ENCODE measurements around the gene KIF1A. TPM values are rescaled to one million over a fixed set of nuclear protein-coding genes. Genes with fewer than 3 reads are reported as not detected.
"Not testable (repeated sequence)": the region's sequence is repeated elsewhere in the genome, so short reads cannot be mapped to it uniquely, and the experiment has no call there.

The KIF1A gene
- total RNA-seq, 1 donor from 2014 or later = not detected

GRCh38 chr2:240687741-240688552, 132.1 kb downstream of the KIF1A start:
- no peak for DNase-seq (ENCODE audit: low spot score)

GRCh38 chr2:240687045-240687740, 132.8 kb downstream of the KIF1A start:
- DNase-seq (ENCODE audit: low spot score) = no peak

GRCh38 chr2:240686460-240686859, 133.6 kb downstream of the KIF1A start:
- no peak for DNase-seq (ENCODE audit: low spot score)

GRCh38 chr2:240685771-240686371, 134.1 kb downstream of the KIF1A start:
- DNase-seq (ENCODE audit: low spot score) = no peak

- DNase-seq (ENCODE audit: low spot score) = not testable (repeated sequence)
These were observed 135.9 kb downstream of the KIF1A start for GRCh38 chr2:240683980-240684728.

GRCh38 chr2:240683329-240683979, 136.6 kb downstream of the KIF1A start:
- not testable (repeated sequence) for DNase-seq (ENCODE audit: low spot score)

GRCh38 chr2:240682431-240683224, 137.4 kb downstream of the KIF1A start, which contains the start of gene AQP12B:
Gene AQP12B (minus strand): TSS chr2:240682885. CDS start chr2:240682837, 48 bp downstream.
- DNase-seq (ENCODE audit: low spot score) = not testable (repeated sequence)

- not testable (repeated sequence) for DNase-seq (ENCODE audit: low spot score)
These were observed 139.8 kb downstream of the KIF1A start for GRCh38 chr2:240680185-240680584.

GRCh38 chr2:240678909-240679308, 141.1 kb downstream of the KIF1A start:
- not testable (repeated sequence) for DNase-seq (ENCODE audit: low spot score)

GRCh38 chr2:240678043-240678442, 142.0 kb downstream of the KIF1A start:
- not testable (repeated sequence) for DNase-seq (ENCODE audit: low spot score)

- not testable (repeated sequence) for DNase-seq (ENCODE audit: low spot score)
These were observed 144.7 kb downstream of the KIF1A start for GRCh38 chr2:240675345-240675744.

- not testable (repeated sequence) for DNase-seq (ENCODE audit: low spot score)
These were observed 145.4 kb downstream of the KIF1A start for GRCh38 chr2:240674461-240675184.

- DNase-seq (ENCODE audit: low spot score) = no peak
These were observed 147.3 kb downstream of the KIF1A start for GRCh38 chr2:240672701-240673190.

GRCh38 chr2:240672076-240672700, 147.8 kb downstream of the KIF1A start:
- DNase-seq (ENCODE audit: low spot score) = no peak

- no peak for DNase-seq (ENCODE audit: low spot score)
These were observed 149.1 kb downstream of the KIF1A start for GRCh38 chr2:240670950-240671349.

- DNase-seq (ENCODE audit: low spot score) = no peak
These were observed 149.6 kb downstream of the KIF1A start for GRCh38 chr2:240670402-240670801.

- no peak for DNase-seq (ENCODE audit: low spot score)
These were observed 155.4 kb downstream of the KIF1A start for GRCh38 chr2:240664622-240665021.

Data from mesenteric fat pad (tissue), 1 donor.